GM12875 (cell line): ENCODE results near the gene ZCCHC24.

Experiments
- H3K4me3 ChIP-seq: one replicate; pipeline ENCODE4 v1.5.1; 2011; ENCODE audit warnings: low read depth, low read length, control low read depth
- TF ChIP-seq, protein P1 (sequence below): IDR thresholded peaks from 2 replicates; pipeline ENCODE4 v1.5.1; 2011; ENCODE audit warnings: low read depth, mild to moderate bottlenecking, control low read depth, inconsistent platforms, low read length, moderate library complexity, borderline replicate concordance; ENCODE audit not compliant: insufficient read depth

Gene ZCCHC24

GRCh38 chr10:79409726-79410085 is 35.7 kb downstream of the ZCCHC24 start:
- TF ChIP-seq, protein P1, sequence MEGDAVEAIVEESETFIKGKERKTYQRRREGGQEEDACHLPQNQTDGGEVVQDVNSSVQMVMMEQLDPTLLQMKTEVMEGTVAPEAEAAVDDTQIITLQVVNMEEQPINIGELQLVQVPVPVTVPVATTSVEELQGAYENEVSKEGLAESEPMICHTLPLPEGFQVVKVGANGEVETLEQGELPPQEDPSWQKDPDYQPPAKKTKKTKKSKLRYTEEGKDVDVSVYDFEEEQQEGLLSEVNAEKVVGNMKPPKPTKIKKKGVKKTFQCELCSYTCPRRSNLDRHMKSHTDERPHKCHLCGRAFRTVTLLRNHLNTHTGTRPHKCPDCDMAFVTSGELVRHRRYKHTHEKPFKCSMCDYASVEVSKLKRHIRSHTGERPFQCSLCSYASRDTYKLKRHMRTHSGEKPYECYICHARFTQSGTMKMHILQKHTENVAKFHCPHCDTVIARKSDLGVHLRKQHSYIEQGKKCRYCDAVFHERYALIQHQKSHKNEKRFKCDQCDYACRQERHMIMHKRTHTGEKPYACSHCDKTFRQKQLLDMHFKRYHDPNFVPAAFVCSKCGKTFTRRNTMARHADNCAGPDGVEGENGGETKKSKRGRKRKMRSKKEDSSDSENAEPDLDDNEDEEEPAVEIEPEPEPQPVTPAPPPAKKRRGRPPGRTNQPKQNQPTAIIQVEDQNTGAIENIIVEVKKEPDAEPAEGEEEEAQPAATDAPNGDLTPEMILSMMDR, result no peak
- H3K4me3 ChIP-seq, result no peak overlapping the region

DNA sequence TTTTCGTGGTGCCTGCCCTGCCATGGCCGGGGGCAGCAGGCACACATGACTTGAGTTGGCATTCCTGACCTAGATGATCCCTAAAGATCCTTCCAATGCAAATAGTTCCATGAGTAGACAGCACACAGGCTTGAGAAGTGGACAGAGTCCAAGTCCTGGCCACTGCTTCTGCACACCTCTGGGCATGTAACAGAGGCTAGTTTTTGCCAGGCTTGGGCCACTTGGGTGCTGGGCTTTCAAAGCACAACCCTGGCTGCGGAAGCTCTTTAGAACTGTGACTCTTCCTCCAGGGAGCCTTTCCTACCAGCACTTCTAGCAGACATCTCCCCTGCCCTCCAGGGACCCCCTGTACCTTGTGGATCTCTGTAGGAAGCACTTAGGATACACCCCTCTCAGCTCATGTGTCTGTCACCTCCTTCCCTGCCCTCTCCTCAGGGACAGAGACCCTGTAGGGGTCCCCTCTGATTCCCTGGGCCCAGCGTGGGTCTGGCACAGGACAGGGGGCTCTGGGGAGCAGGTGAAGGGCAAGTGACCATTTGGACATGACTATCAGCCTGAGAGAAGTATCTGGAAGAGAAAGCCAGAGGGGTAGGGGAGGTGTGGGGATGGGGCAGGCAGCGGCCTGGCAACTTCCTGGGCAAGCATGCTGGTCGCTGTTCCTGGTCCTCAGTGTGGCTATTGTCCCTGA is 36.2 kb downstream of the ZCCHC24 start:
- no peak overlapping the region for H3K4me3 ChIP-seq
- TF ChIP-seq, protein P1, result no peak

DNA sequence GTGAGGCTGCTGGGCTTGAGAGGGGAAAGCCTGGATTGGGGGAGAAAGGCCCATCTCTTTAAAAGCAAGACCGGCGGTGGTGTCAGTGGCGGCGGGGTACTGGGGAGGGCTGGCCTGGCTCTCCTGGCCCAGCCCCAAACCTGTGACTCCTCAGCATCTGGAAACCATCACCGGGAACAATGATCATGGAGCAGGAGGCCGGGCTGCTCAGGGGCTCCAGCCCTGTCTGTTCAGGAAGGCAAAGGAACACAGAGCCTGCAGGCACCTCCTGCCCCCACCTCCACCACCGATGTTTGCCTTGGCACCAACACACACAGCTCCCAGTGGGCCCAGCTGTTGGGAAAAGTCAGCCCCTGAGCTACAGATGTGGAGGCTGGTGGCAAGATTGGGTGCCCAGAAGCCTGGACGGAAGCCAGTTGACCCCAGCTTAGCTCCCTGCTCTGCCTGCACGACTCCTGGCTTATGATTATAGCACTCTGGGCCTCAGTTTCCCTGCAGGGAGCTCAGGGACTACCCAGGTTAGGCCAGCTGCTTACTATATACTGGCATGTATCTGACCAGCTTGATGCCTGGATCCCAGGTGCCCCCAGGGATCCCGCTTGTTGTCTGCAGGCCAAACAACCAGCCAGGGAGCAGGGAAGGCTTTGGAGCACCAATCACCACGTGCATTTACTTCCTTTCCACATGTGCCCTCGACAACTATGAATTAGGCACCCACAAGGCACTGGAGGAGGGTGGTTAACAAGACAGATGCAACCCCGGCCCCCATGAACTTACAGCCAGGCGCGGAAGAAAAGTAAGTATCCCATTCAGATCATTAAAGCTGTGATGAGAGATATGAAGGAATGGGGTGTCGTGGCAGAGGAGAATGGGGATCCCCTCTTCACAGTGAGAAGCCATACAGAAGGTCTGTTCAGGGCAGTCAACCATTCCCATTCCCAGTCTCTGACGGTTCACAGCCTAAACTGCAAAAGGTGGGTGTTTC is 37.3 kb downstream of the ZCCHC24 start:
- TF ChIP-seq, protein P1, result no peak

DNA sequence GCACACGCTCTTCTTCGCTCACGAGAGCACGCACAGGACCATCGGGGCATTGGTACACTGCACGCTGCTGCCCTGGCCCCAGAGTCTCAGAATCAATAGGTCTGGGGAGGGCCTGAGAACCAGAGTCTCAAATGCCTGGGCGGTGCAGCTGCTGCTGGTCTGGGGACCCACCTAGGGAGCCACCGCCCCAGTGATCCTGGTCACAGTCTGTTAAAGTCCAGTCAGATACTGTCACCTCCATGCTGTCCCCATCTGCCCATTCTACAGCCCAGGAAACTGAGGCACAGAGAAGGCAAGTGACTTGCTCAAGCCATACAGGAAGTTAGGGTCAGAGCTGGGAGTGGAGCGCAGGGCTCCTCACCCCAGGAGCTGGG is 38.0 kb downstream of the ZCCHC24 start:
- H3K4me3 ChIP-seq, result no peak overlapping the region
- TF ChIP-seq, protein P1, result no peak

More for the DNA sequence above, 37.3 kb downstream of the ZCCHC24 start:
- H3K4me3 ChIP-seq, result no peak overlapping the region

DNA sequence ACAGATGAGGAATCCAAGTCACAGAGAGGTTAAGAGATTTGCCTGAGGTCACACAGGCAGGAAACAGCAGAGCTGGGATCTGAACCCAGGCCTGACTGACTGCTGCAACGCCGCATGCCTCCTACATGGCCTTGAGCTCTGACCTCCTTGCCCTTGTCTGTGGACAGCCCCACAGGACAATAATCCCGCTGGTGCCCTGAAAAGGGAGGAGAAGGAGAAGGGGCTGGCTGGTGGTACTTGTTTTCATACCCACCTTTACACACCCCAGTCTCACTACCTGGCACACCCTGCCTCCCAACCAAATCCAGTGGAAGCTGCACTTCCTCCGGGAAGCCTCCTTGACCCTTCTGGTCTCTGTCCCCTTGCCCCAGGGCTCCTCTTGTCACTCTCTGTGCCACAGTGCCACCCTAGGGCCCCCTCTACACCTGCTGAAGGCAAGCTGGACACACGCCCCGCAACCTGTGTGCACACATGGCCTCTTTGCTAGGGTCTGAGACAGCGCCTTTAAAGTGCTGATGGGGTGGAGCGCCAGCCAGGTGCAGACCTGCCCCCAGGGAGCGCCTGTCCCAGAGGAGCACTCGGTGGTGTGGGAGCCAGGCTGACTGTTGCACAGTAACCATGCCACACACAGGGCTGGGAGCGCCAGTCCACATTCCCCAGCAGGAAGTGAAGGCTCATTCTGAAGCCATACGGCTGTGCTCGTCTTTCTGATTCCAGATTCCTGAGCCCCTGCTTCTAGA is 38.6 kb downstream of the ZCCHC24 start:
- no peak overlapping the region for H3K4me3 ChIP-seq
- TF ChIP-seq, protein P1, result no peak

DNA sequence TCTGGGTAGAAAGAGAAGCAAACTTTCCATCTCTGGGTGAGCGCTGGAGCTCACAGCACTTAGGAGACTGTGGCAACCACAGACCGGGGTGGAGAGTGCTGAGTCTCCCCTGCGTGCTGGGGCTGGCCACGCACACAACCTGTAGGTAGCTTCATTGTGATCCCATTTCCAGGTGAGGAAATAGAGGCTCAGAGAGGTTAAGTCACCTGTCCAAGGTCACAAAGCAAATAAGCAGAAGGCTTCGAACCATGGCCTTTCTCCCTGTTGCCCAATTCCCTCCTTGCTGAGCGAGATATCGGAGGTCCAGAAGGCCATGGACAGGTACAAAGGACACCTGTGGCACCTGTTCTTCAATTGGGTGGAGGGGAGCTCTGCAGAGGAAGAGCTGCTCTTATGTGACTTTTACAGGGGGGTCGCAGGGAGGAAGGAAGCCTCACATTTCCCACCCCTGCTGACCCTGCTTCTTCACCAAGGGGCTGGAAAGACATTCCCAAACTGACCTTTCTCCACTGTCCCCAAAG is 39.4 kb downstream of the ZCCHC24 start:
- H3K4me3 ChIP-seq, result no peak overlapping the region
- TF ChIP-seq, protein P1, result no peak
